ENCODE data around the gene CST2.
"Not testable (repeated sequence)": the region's sequence is repeated elsewhere in the genome, so short reads cannot be mapped to it uniquely, and the experiment has no call there.

The CST2 gene

GRCh38 chr20:23800865-23801264 lies 25.7 kb downstream of the CST2 start:
- DNase-seq = no peak

- DNase-seq = not testable (repeated sequence)
Measured at GRCh38 chr20:23799216-23799847, 27.2 kb downstream of the CST2 start.

DNA sequence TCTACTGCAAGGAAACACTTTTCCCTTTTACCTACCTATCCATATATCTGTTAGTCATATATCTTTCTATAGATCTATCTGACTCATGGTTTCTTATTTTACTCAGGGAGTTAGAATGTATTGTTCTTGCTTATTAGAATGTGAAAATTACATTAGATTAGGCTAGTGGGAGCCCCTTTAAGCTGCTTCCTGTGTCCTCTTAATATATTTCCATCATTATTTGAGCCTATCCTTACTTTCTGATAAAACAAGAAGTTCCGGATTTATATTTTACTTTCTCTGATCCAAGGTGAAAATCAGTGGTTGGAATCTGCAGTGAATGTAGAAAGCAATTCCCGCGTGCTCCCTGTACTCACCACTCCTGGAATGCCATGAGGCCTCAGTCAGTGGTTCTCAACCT lies 31.0 kb downstream of the CST2 start:
- no peak for DNase-seq

DNA sequence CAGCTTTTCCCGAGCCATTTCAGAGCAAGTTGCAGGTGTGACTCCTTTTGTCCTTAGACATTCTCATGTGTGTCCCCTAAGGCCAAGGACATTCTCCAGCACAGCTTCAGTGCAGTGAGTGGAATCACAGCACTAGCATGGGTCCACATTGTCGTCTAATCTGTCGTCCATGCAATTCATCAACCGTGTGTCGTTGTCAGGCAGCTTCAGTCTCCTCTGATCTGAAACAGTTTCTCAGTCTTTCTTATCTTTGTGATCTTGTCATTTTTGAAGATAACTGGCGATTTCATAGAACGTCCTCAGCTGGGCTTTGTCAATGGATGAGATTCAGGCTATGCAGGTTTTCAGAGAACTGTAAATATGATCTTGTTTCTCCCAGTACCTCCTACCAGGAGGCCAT lies 31.7 kb downstream of the CST2 start:
- DNase-seq = no peak

DNA sequence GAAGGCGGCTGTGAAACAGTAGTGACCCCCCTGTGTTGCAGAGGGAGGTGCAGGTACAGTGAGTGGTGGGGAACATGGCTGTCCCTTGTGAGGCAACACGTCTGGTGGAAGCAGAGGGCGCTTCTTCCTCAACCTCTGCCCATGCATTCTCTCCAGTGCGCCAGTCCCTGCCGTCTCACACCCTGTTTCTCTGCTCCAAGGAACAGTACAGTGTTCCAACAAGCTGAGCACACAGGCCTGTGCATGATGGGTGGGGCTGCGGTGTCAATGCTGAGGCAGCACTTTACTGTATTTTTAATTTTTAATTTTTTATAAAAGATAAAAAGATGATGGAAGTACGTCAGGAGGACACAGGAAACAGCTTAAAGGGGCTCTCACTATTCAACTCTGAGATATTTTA lies 32.5 kb downstream of the CST2 start:
- DNase-seq = no peak

- no peak for DNase-seq
Measured at GRCh38 chr20:23783447-23783846, 43.1 kb downstream of the CST2 start.

- DNase-seq = no peak
Measured at GRCh38 chr20:23782366-23782983, 44.1 kb downstream of the CST2 start.

- not testable (repeated sequence) for DNase-seq
Measured at GRCh38 chr20:23778676-23779075, 47.9 kb downstream of the CST2 start.

- not testable (repeated sequence) for DNase-seq
Measured at GRCh38 chr20:23777380-23777779, 49.1 kb downstream of the CST2 start.

- DNase-seq = no peak
Measured at GRCh38 chr20:23776067-23776771, 50.3 kb downstream of the CST2 start.

DNA sequence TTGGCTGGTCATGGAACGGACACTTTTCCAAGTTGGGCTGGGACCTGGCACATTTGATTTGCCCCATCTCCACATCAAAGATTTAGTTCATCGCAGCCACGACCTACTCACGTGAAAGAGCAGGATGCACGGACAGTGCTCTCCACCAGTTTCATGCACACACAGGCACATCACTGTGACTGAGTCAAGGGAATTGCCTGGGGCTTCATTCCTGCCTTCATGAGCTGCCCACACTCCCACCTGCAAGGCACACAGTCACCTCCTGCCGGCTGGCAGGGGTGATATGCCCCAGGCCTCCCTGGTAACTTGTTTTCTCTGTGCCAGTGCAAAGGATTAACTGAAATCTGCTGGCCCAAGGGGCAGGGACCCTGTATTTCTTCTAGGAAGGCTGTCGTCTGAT lies 52.4 kb downstream of the CST2 start:
- DNase-seq = no peak

Data from NCI-H2107 (cell line).